HG02852 (cell line): Measurements from ENCODE around the gene C1orf216.
"Not testable (repeated sequence)": the region's sequence is repeated elsewhere in the genome, so short reads cannot be mapped to it uniquely, and the experiment has no call there.

ENCODE experiments used
- ATAC-seq: cut with Tn5 transposase; IDR thresholded peaks from one replicate; pipeline ENCODE4 v1.9.1; 2021; ENCODE audit warnings: mild to moderate bottlenecking, moderate library complexity; ENCODE audit not compliant: unreplicated experiment

C1orf216 gene

GRCh38 chr1:35718492-35719336 lies at the start of gene C1orf216:
C1orf216 (minus strand) TSS chr1:35718884; CDS start chr1:35716321, 2,563 bp downstream.
- ATAC-seq, result peak; percentile 64

GRCh38 chr1:35764283-35764682 lies 45.6 kb upstream of the C1orf216 start:
- no peak for ATAC-seq

- no peak for ATAC-seq
These were observed 44.5 kb upstream of the C1orf216 start for GRCh38 chr1:35763201-35763600.

GRCh38 chr1:35762141-35762540 lies 43.5 kb upstream of the C1orf216 start:
- ATAC-seq, result no peak

GRCh38 chr1:35756064-35756463 lies 37.4 kb upstream of the C1orf216 start:
- no peak for ATAC-seq

- no peak for ATAC-seq
These were observed 35.1 kb upstream of the C1orf216 start for GRCh38 chr1:35753626-35754260.

GRCh38 chr1:35748326-35748725 lies 29.6 kb upstream of the C1orf216 start:
- no peak for ATAC-seq

- no peak for ATAC-seq
These were observed 26.5 kb upstream of the C1orf216 start for GRCh38 chr1:35745124-35745730.

GRCh38 chr1:35737120-35737519 lies 18.4 kb upstream of the C1orf216 start:
- ATAC-seq, result no peak

- ATAC-seq, result no peak
These were observed 8.9 kb upstream of the C1orf216 start for GRCh38 chr1:35727434-35728040.

GRCh38 chr1:35726450-35727433 lies 8.1 kb upstream of the C1orf216 start:
- no peak for ATAC-seq

GRCh38 chr1:35725596-35725995 lies 6.9 kb upstream of the C1orf216 start:
- ATAC-seq, result no peak

- ATAC-seq, result no peak
These were observed 690 bp downstream of the C1orf216 start for GRCh38 chr1:35717911-35718476.

GRCh38 chr1:35715568-35716002 lies 3.1 kb downstream of the C1orf216 start:
- ATAC-seq, result no peak

GRCh38 chr1:35714921-35715567 lies 3.6 kb downstream of the C1orf216 start:
- ATAC-seq, result no peak

GRCh38 chr1:35711098-35711497 lies 7.6 kb downstream of the C1orf216 start:
- not testable (repeated sequence) for ATAC-seq

- ATAC-seq, result no peak
These were observed 9.7 kb downstream of the C1orf216 start for GRCh38 chr1:35708952-35709351.

- no peak for ATAC-seq
These were observed 10.2 kb downstream of the C1orf216 start for GRCh38 chr1:35708441-35708921.
